Loucy (cell line): Measurements from ENCODE around the gene BMP6.

ENCODE experiments used
- H2AFZ ChIP-seq: fragments of 200-600 bp; sonication (generic); 2 replicates; pipeline ENCODE4 v1.6.0; 2016; ENCODE audit warnings: antibody characterized with exemption, mild to moderate bottlenecking, low read length, moderate library complexity
- H3F3A ChIP-seq: fragments of 200-600 bp; 2 replicates; pipeline ENCODE4 v1.6.0; 2016; ENCODE audit warnings: antibody characterized with exemption, low read depth, mild to moderate bottlenecking
- H3K27me3 ChIP-seq: fragments of 200-600 bp; sonication (generic); 2 replicates; pipeline ENCODE4 v1.6.1; 2014; ENCODE audit warnings: low read length, mild to moderate bottlenecking; ENCODE audit not compliant: insufficient read depth, poor library complexity, severe bottlenecking
- H3K36me3 ChIP-seq: fragments of 200-600 bp; sonication (generic); 2 replicates; pipeline ENCODE4 v1.6.1; 2016; ENCODE audit warnings: low read length; ENCODE audit not compliant: insufficient read depth
- H3K4me1 ChIP-seq: fragments of 200-600 bp; sonication (generic); 2 replicates; pipeline ENCODE4 v1.5.1; 2014; ENCODE audit warnings: low read length, mild to moderate bottlenecking; ENCODE audit not compliant: insufficient read depth, poor library complexity, severe bottlenecking
- H3K4me2 ChIP-seq: fragments of 200-600 bp; sonication (generic); 2 replicates; pipeline ENCODE4 v1.6.0; 2014; ENCODE audit warnings: antibody characterized with exemption, low read length, low read depth, mild to moderate bottlenecking; ENCODE audit not compliant: poor library complexity, severe bottlenecking
- H3K4me3 ChIP-seq: fragments of 200-600 bp; sonication (generic); 2 replicates; pipeline ENCODE4 v1.5.1; 2014; ENCODE audit warnings: low read length, mild to moderate bottlenecking, mixed read lengths; ENCODE audit not compliant: poor library complexity, severe bottlenecking
- H3K79me2 ChIP-seq: fragments of 200-600 bp; sonication (generic); 2 replicates; pipeline ENCODE4 v1.6.1; 2014; ENCODE audit warnings: low read length; ENCODE audit not compliant: insufficient read depth
- H3K9ac ChIP-seq: fragments of 200-600 bp; sonication (generic); 2 replicates; pipeline ENCODE4 v1.6.0; 2014; ENCODE audit warnings: mild to moderate bottlenecking, low read depth, low read length, moderate library complexity; ENCODE audit not compliant: poor library complexity, severe bottlenecking
- H3K9me2 ChIP-seq: fragments of 200-600 bp; sonication (generic); replicated peaks from 2 replicates; pipeline ENCODE4 v1.6.1; 2016; ENCODE audit warnings: low read depth, low read length, mixed read lengths
- H3K9me3 ChIP-seq: fragments of 200-600 bp; sonication (generic); 2 replicates; pipeline ENCODE4 v1.6.1; 2014; ENCODE audit warnings: mild to moderate bottlenecking, antibody characterized with exemption, low read length, low read depth; ENCODE audit not compliant: insufficient read depth
- H4K20me1 ChIP-seq: fragments of 200-600 bp; sonication (generic); 2 replicates; pipeline ENCODE4 v1.6.0; 2014; ENCODE audit warnings: antibody characterized with exemption, low read length, mild to moderate bottlenecking; ENCODE audit not compliant: insufficient read depth, poor library complexity, severe bottlenecking
- CTCF ChIP-seq: fragments of 200-600 bp; sonication (generic); conservative IDR thresholded peaks from 2 replicates; pipeline ENCODE4 v1.5.1; 2014; ENCODE audit warnings: mild to moderate bottlenecking, antibody characterized with exemption, low read length
- EZH2phosphoT487 ChIP-seq: fragments of 200-600 bp; IDR thresholded peaks from 2 replicates; pipeline ENCODE4 v1.6.1; 2018; ENCODE audit warnings: antibody characterized with exemption, mild to moderate bottlenecking, moderate library complexity, borderline replicate concordance

BMP6 gene

GRCh38 chr6:7691675-7692452 is 34.0 kb upstream of the BMP6 start:
- no peaks in the 10 kb centered on the region for H3K9me3 ChIP-seq
- no peak overlapping the region for H3K4me2 ChIP-seq
- no peak overlapping the region for H2AFZ ChIP-seq
- no peaks in the 10 kb centered on the region for H3F3A ChIP-seq
- TF ChIP-seq CTCF (no peak), EZH2phosphoT487 (no peak)
- no peak overlapping the region for H3K4me3 ChIP-seq
- no peaks in the 10 kb centered on the region for H3K4me1 ChIP-seq
- H3K36me3 ChIP-seq: no peaks in the 10 kb centered on the region
- H3K27me3 ChIP-seq: no peaks in the 10 kb centered on the region
- H4K20me1 ChIP-seq: no peaks in the 10 kb centered on the region
- H3K9me2 ChIP-seq: no peaks in the 10 kb centered on the region
- no peaks in the 10 kb centered on the region for H3K79me2 ChIP-seq
- H3K9ac ChIP-seq: no peak overlapping the region

GRCh38 chr6:7692453-7692784 is 33.5 kb upstream of the BMP6 start:
- Histone ChIP-seq H2AFZ (no peak overlapping the region), H3K4me3 (no peak overlapping the region), H3F3A (no peaks in the 10 kb centered on the region), H3K36me3 (no peaks in the 10 kb centered on the region), H3K9me3 (no peaks in the 10 kb centered on the region), H3K4me1 (no peaks in the 10 kb centered on the region), H4K20me1 (no peaks in the 10 kb centered on the region), H3K27me3 (no peaks in the 10 kb centered on the region), H3K9ac (no peak overlapping the region), H3K9me2 (no peaks in the 10 kb centered on the region), H3K79me2 (no peaks in the 10 kb centered on the region), H3K4me2 (no peak overlapping the region)
- no peak for TF ChIP-seq EZH2phosphoT487
- no peak for TF ChIP-seq CTCF

GRCh38 chr6:7693827-7694226 is 32.1 kb upstream of the BMP6 start:
- Histone ChIP-seq H3K9me2 (no peaks in the 10 kb centered on the region), H3K4me2 (no peak overlapping the region), H3K4me1 (no peaks in the 10 kb centered on the region), H2AFZ (no peak overlapping the region), H3K79me2 (no peaks in the 10 kb centered on the region), H3F3A (no peaks in the 10 kb centered on the region), H3K36me3 (no peaks in the 10 kb centered on the region), H4K20me1 (no peaks in the 10 kb centered on the region), H3K9me3 (no peaks in the 10 kb centered on the region), H3K9ac (no peak overlapping the region), H3K4me3 (no peak overlapping the region), H3K27me3 (no peaks in the 10 kb centered on the region)
- no peak for TF ChIP-seq CTCF
- TF ChIP-seq EZH2phosphoT487: no peak
